Nephron progenitor cell (in vitro differentiated cells): ENCODE data around the gene NPTX1.

Experiments used
- DNase-seq: peaks from one replicate; pipeline ENCODE4 v3.0.0; 2021
- H3K27ac Mint-ChIP-seq: 2 replicates; pipeline ENCODE4 v1.8.0; 2021; ENCODE audit warnings: mild to moderate bottlenecking, moderate library complexity, mixed read lengths
- H3K27me3 Mint-ChIP-seq: 2 replicates; pipeline ENCODE4 v1.8.0; 2021; ENCODE audit warnings: mild to moderate bottlenecking, low read depth, mixed read lengths; ENCODE audit not compliant: poor library complexity
- H3K36me3 Mint-ChIP-seq: 2 replicates; pipeline ENCODE4 v1.8.0; 2021; ENCODE audit warnings: low read depth, mixed read lengths
- H3K4me1 Mint-ChIP-seq: 2 replicates; pipeline ENCODE4 v1.8.0; 2021; ENCODE audit warnings: mixed read lengths
- H3K4me3 Mint-ChIP-seq: 2 replicates; pipeline ENCODE4 v1.8.0; 2021; ENCODE audit warnings: mild to moderate bottlenecking, moderate library complexity, mixed read lengths
- H3K9me3 Mint-ChIP-seq: 2 replicates; pipeline ENCODE4 v1.8.0; 2021; ENCODE audit warnings: mild to moderate bottlenecking, moderate library complexity, mixed read lengths
- CTCF ChIP-seq: fragments of 200-600 bp; sonication (generic); IDR thresholded peaks from 2 replicates; pipeline ENCODE4 v1.5.0; 2021; ENCODE audit warnings: antibody characterized with exemption

The NPTX1 gene

GRCh38 chr17:80486692-80487091, 10.3 kb upstream of the NPTX1 start:
- peak; percentile 34 for DNase-seq
- H3K4me3 Mint-ChIP-seq, result no peak overlapping the region
- no peak for TF ChIP-seq CTCF
- no peaks in the 10 kb centered on the region for H3K36me3 Mint-ChIP-seq
- no peak overlapping the region for H3K27ac Mint-ChIP-seq
- no peaks in the 10 kb centered on the region for H3K9me3 Mint-ChIP-seq
- peaks cover 79% of the 10 kb centered on the region for H3K27me3 Mint-ChIP-seq
- peaks cover 5% of the 10 kb centered on the region for H3K4me1 Mint-ChIP-seq

GRCh38 chr17:80485846-80486245, 9.4 kb upstream of the NPTX1 start:
- DNase-seq, result no peak
- Mint-ChIP-seq H3K9me3 (no peaks in the 10 kb centered on the region), H3K4me3 (no peak overlapping the region), H3K36me3 (no peaks in the 10 kb centered on the region), H3K27me3 (peaks cover 79% of the 10 kb centered on the region), H3K27ac (no peak overlapping the region), H3K4me1 (no peaks in the 10 kb centered on the region)
- TF ChIP-seq CTCF, result no peak

GRCh38 chr17:80482555-80483308, 6.3 kb upstream of the NPTX1 start:
- H3K27ac Mint-ChIP-seq, result no peak overlapping the region
- H3K4me1 Mint-ChIP-seq, result peaks cover 6% of the 10 kb centered on the region
- no peaks in the 10 kb centered on the region for H3K36me3 Mint-ChIP-seq
- no peak overlapping the region for H3K4me3 Mint-ChIP-seq
- no peak for TF ChIP-seq CTCF
- H3K9me3 Mint-ChIP-seq, result no peaks in the 10 kb centered on the region
- no peak for DNase-seq
- H3K27me3 Mint-ChIP-seq, result peaks cover 93% of the 10 kb centered on the region

GRCh38 chr17:80482058-80482318, 5.6 kb upstream of the NPTX1 start:
- H3K27me3 Mint-ChIP-seq, result peaks cover 85% of the 10 kb centered on the region
- no peaks in the 10 kb centered on the region for H3K36me3 Mint-ChIP-seq
- H3K27ac Mint-ChIP-seq, result no peak overlapping the region
- peaks cover 6% of the 10 kb centered on the region for H3K4me1 Mint-ChIP-seq
- no peak for DNase-seq
- TF ChIP-seq CTCF, result no peak
- H3K4me3 Mint-ChIP-seq, result no peak overlapping the region
- H3K9me3 Mint-ChIP-seq, result no peaks in the 10 kb centered on the region

- Mint-ChIP-seq H3K27me3 (peaks cover 83% of the 10 kb centered on the region), H3K4me3 (no peak overlapping the region), H3K27ac (no peak overlapping the region), H3K4me1 (peaks cover 6% of the 10 kb centered on the region), H3K36me3 (no peaks in the 10 kb centered on the region), H3K9me3 (no peaks in the 10 kb centered on the region)
- no peak for DNase-seq
- TF ChIP-seq CTCF, result no peak
Measured at GRCh38 chr17:80481284-80482057, 5.1 kb upstream of the NPTX1 start.

GRCh38 chr17:80480248-80480647, 3.8 kb upstream of the NPTX1 start:
- no peak for TF ChIP-seq CTCF
- no peak for DNase-seq
- no peak overlapping the region for H3K27ac Mint-ChIP-seq
- H3K36me3 Mint-ChIP-seq, result no peaks in the 10 kb centered on the region
- H3K27me3 Mint-ChIP-seq, result peaks cover 80% of the 10 kb centered on the region
- no peaks in the 10 kb centered on the region for H3K9me3 Mint-ChIP-seq
- no peak overlapping the region for H3K4me3 Mint-ChIP-seq
- peaks cover 6% of the 10 kb centered on the region for H3K4me1 Mint-ChIP-seq
